Dermis microvascular lymphatic vessel endothelial cell (primary cell): Measurements from ENCODE around the gene KIF24. TPM values are rescaled to one million over a fixed set of nuclear protein-coding genes. Genes with fewer than 3 reads are reported as not detected.
"Not testable (repeated sequence)": the region's sequence is repeated elsewhere in the genome, so short reads cannot be mapped to it uniquely, and the experiment has no call there.

Experiments used
- DNase-seq, 2 donors: peaks; one replicate each; pipeline versions ENCODE4 v3.0.0 to v3.0.0-alpha.2; 2010; ENCODE audit warnings: low read depth in 2 of 2
- total RNA-seq: library from RNA; depleted of rRNA; stranded (reverse); fragments of >200 nt; gene quantifications from 2 replicates; pipeline ENCODE4 v1.2.1, GENCODE V29; 2014

The KIF24 gene
- total RNA-seq, result 1.6 and 2.1 TPM in 2 replicates

GRCh38 chr9:34328987-34329832 is at the start of gene KIF24, which contains the start of gene NUDT2:
KIF24 (minus strand) TSS chr9:34329268; CDS start chr9:34311346, 17,922 bp downstream.
NUDT2 (plus strand) TSS chr9:34329569; CDS start chr9:34339040, 9,471 bp downstream.
- peak; percentile 100 for DNase-seq

- DNase-seq, result no peak
Measured at GRCh38 chr9:34378376-34379060, 49.5 kb upstream of the KIF24 start.

GRCh38 chr9:34377404-34377746 is 48.3 kb upstream of the KIF24 start:
- peak in 1 of 2 donors; percentile 18 for DNase-seq

GRCh38 chr9:34376596-34377403 is 47.7 kb upstream of the KIF24 start, which contains the start of gene MYORG:
MYORG (minus strand) TSS chr9:34376898; CDS start chr9:34372943, 3,955 bp downstream.
- peak in 1 of 2 donors; percentile 88 for DNase-seq

- DNase-seq, result peak in 1 of 2 donors; percentile 56
Measured at GRCh38 chr9:34375901-34376595, 47.0 kb upstream of the KIF24 start.

GRCh38 chr9:34374905-34375552 is 46.0 kb upstream of the KIF24 start:
- no peak for DNase-seq

GRCh38 chr9:34374339-34374738 is 45.3 kb upstream of the KIF24 start:
- no peak for DNase-seq

GRCh38 chr9:34373749-34374148 is 44.7 kb upstream of the KIF24 start:
- no peak for DNase-seq

- no peak for DNase-seq
Measured at GRCh38 chr9:34372467-34373011, 43.5 kb upstream of the KIF24 start.

GRCh38 chr9:34371886-34372466 is 42.9 kb upstream of the KIF24 start:
- no peak for DNase-seq

GRCh38 chr9:34370970-34371880 is 42.2 kb upstream of the KIF24 start:
- DNase-seq, result no peak

GRCh38 chr9:34370335-34370969 is 41.4 kb upstream of the KIF24 start:
- DNase-seq, result no peak

- DNase-seq, result no peak
Measured at GRCh38 chr9:34369636-34370035, 40.6 kb upstream of the KIF24 start.

- not testable (repeated sequence) for DNase-seq
Measured at GRCh38 chr9:34368796-34369195, 39.7 kb upstream of the KIF24 start.

- not testable (repeated sequence) for DNase-seq
Measured at GRCh38 chr9:34367751-34368410, 38.8 kb upstream of the KIF24 start.

GRCh38 chr9:34366365-34366764 is 37.3 kb upstream of the KIF24 start:
- DNase-seq, result no peak

GRCh38 chr9:34365282-34365681 is 36.2 kb upstream of the KIF24 start:
- no peak for DNase-seq
